A673 (cell line): Measurements from ENCODE around the gene DMD.

Source experiments
- CTCF ChIP-seq: fragments of 300-800, 200-600 bp; sonication (generic); conservative IDR thresholded peaks from 2 replicates; pipeline ENCODE4 v1.5.1; 2017; ENCODE audit warnings: low read depth, mild to moderate bottlenecking, antibody characterized with exemption, low read length, moderate library complexity, mixed read lengths
- EZH2 ChIP-seq: fragments of 200-600 bp; sonication (generic); IDR thresholded peaks from 2 replicates; pipeline ENCODE4 v1.6.1; 2017; ENCODE audit warnings: borderline replicate concordance, low read depth, mild to moderate bottlenecking, mixed read lengths, antibody characterized with exemption, low read length; ENCODE audit not compliant: poor library complexity, severe bottlenecking

GRCh38 chrX:31872007-31872406, 1339.3 kb downstream of the DMD start:
- TF ChIP-seq CTCF (no peak), EZH2 (no peak)
